ACC112 (cell line): ENCODE results near the gene SLC17A7.
A peak's percentile ranks its signal among the peaks of the same experiment; 100 is the strongest.
"Not testable (repeated sequence)": the region's sequence is repeated elsewhere in the genome, so short reads cannot be mapped to it uniquely, and the experiment has no call there.

Source experiments
- H2AFZ ChIP-seq: fragments of 200-600 bp; sonication (generic); one replicate; pipeline ENCODE4 v1.6.0; 2017; ENCODE audit warnings: antibody characterized with exemption, low read length; ENCODE audit not compliant: unreplicated experiment
- H3K27ac ChIP-seq: fragments of 200-600 bp; sonication (generic); 2 replicates; pipeline ENCODE4 v1.5.1; 2014; ENCODE audit warnings: low read depth, mild to moderate bottlenecking, antibody characterized with exemption, low read length, moderate library complexity
- H3K27me3 ChIP-seq: fragments of 200-600 bp; sonication (generic); 2 replicates; pipeline ENCODE4 v1.6.1; 2014; ENCODE audit warnings: mild to moderate bottlenecking, antibody characterized with exemption, low read length, moderate library complexity, mixed read lengths; ENCODE audit not compliant: insufficient read depth
- H3K36me3 ChIP-seq: fragments of 200-600 bp; sonication (generic); 2 replicates; pipeline ENCODE4 v1.6.1; 2016; ENCODE audit warnings: mild to moderate bottlenecking, antibody characterized with exemption, low read length, moderate library complexity, mixed read lengths; ENCODE audit not compliant: insufficient read depth
- H3K4me1 ChIP-seq: fragments of 200-600 bp; sonication (generic); one replicate; pipeline ENCODE4 v1.6.1; 2016; ENCODE audit warnings: low read length, mixed read lengths; ENCODE audit not compliant: insufficient read depth, unreplicated experiment, control insufficient read depth
- H3K4me3 ChIP-seq: fragments of 200-600 bp; sonication (generic); 2 replicates; pipeline ENCODE4 v1.5.1; 2014; ENCODE audit warnings: mild to moderate bottlenecking, low read depth, low read length
- H3K79me2 ChIP-seq: fragments of 200-600 bp; sonication (generic); one replicate; pipeline ENCODE4 v1.6.0; 2016; ENCODE audit warnings: low read length; ENCODE audit not compliant: control insufficient read depth, unreplicated experiment, insufficient read depth

SLC17A7 gene

DNA sequence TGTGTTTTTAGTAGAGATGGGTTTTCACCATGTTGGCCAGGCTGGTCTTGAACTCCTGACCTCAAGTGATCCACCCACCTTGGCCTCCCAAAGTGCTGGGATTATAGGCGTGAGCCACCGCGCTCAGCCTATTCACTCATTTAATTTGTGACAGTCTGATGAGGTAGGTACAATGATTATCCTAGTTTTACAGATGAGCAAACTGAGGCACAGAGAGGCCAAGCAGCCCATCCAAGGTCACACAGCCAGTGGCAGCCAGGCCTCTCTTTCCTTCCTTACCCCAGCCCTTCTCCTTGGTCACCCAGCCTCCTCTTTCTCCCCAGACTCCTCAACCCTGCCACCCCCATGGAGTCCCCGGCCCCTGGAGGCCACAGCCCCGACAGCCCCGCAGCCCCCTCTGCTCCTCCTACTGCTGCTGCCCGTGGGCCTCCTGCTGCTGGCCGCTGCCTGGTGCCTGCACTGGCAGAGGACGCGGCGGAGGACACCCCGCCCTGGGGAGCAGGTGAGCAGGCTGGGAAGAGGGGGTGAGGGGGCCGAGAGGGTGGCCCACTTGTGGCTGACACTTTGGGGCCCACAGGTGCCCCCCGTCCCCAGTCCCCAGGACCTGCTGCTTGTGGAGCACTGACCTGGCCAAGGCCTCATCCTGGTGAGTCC lies 38.8 kb upstream of the SLC17A7 start:
- Histone ChIP-seq H3K79me2 (no peaks in the 10 kb centered on the region), H3K27me3 (no peaks in the 10 kb centered on the region), H3K4me1 (no peaks in the 10 kb centered on the region), H2AFZ (no peak overlapping the region), H3K4me3 (no peak overlapping the region), H3K27ac (no peak overlapping the region), H3K36me3 (no peaks in the 10 kb centered on the region)

DNA sequence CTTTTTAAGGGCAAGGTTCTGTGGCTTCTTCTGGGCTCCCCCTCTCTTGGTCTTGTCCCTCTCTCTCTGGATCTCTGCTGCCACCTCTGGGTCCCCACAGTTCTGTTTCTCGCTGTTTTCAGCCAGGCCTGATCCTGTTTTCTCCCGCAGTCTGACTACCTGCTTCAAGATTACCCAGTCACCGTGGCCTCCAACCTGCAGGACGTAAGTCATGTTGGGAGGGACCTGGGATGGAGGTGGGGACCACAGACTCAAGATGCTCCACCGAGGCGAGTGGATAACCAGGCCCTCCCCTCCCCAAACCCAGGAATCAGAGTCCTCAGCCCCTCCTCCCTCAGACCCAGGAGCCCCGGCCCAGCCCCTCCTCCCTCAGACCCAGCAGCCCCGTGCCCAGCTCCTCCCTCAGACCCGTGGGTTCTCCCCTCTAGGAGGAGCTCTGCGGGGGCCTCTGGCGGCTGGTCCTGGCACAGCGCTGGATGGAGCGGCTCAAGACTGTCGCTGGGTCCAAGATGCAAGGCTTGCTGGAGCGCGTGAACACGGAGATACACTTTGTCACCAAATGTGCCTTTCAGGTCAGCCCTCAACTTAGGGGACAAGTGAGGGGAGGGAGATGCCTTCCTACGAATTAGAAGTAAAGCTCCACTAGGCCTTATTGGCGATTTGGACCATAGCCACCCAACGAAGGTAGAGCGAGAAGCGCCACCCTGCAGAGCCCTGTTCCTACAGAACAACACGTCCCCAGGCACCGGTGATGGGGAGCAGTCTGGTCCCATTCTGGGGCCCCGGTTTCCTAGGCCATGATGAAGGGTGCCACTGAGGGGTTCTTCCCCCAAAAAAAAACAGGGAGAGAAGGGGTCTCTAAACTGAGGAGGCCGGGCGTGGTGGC lies 34.9 kb upstream of the SLC17A7 start:
- Histone ChIP-seq H3K4me3 (no peak overlapping the region), H3K79me2 (no peaks in the 10 kb centered on the region), H3K4me1 (no peaks in the 10 kb centered on the region), H3K36me3 (no peaks in the 10 kb centered on the region), H3K27ac (no peak overlapping the region), H2AFZ (no peak overlapping the region), H3K27me3 (no peaks in the 10 kb centered on the region)

DNA sequence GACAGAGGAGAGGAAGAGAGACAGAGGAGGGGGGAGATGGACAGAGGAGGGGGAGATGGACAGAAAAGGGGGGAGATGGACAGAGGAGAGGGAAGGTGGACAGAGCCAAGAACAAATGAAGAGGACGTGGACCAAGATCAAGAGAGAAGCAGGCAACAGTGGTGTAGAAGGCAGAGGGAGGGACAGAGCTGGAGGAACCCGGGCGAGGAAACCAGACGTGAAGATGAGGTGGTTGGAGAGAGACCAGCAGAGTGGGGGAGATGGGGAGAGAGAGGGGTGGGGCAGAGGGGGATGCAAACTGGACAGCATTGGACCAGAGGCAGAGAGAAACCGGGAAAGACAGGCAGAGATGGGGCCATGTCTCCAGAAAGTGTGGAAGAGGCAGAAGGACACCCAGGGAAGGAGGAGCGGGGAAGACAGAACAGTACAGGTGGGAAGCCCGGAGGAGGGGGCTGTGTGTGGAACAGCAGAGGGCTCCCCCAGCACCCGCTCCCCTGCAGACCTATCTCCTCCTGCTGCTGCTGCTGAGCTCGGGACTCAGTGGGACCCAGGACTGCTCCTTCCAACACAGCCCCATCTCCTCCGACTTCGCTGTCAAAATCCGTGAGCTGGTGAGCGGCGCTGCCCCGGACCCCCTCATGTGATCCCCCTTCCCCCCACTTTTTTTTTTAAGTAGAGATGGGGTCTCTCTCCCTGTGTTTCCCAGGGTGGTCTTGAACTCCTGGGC lies 34.0 kb upstream of the SLC17A7 start:
- H2AFZ ChIP-seq = no peak overlapping the region
- peak overlapping the region; percentile 87; the same call in 1 of the 2 replicates for H3K4me3 ChIP-seq
- no peaks in the 10 kb centered on the region for H3K4me1 ChIP-seq

DNA sequence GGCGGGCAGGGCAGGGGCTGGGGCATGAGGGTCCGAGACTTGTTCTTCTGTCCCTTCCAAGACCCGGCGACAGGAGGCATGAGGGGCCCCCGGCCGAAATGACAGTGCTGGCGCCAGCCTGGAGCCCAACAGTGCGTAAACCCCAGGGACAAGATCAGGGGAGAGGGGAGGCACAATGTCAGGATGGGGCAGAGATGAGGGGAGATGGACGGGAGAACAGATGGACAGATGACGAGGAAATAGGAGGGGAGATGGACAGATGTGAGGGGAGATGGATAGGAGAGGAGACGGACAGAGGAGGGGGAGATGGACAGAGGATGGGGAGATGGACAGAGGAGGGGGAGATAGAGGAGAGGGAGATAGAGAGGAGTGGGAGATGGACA lies 33.2 kb upstream of the SLC17A7 start:
- Histone ChIP-seq H2AFZ (no peak overlapping the region), H3K4me3 (peak overlapping the region; percentile 87), H3K36me3 (no peaks in the 10 kb centered on the region), H3K27me3 (no peaks in the 10 kb centered on the region), H3K4me1 (no peaks in the 10 kb centered on the region), H3K79me2 (no peaks in the 10 kb centered on the region), H3K27ac (no peak overlapping the region)

More for the DNA sequence above, 34.0 kb upstream of the SLC17A7 start:
- Histone ChIP-seq H3K27me3 (no peaks in the 10 kb centered on the region), H3K27ac (no peak overlapping the region), H3K79me2 (no peaks in the 10 kb centered on the region), H3K36me3 (no peaks in the 10 kb centered on the region)

DNA sequence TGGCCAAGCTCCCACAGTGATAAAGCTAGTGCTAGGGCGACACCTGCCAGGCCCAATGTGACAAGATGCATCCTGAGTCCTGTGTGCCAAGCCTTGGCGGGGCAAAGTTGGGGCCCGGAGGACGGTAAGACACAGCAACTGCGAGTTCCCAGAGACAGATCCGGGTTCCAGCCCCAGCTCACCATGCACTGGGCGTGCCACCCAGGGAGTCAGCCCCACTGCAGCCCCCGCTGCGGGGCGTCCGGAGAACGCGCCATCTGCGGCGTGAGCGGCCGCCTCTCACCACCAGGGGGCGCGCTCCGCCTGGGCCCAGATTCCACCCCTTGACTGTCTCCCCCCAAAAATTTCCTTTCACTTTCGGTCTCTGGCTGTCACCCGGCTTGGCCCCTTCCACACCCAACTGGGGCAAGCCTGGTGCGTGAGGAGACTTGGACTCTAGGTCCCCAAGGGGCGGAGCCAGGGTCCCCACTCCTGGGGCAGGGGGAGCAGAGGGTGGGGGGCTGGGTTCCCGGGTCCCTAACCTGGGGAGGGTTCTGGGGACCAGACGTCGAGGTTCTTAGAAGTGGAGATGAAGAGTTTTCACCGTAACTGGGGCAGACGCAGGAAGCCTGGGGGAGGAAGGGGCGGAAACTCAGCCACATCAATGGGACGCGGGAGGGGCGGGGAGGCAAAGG lies 32.7 kb upstream of the SLC17A7 start, which contains the start of gene FLT3LG:
Gene FLT3LG, plus strand, starts transcription at position 348 of the 674 bp plus-strand sequence. CDS start 425 bp downstream, outside the sequence.
- Histone ChIP-seq H2AFZ (peak within 1 kb of the TSS; percentile 96), H3K27ac (no peak within 1 kb of the TSS), H3K4me1 (peaks cover 3% of the 10 kb centered on the region), H3K36me3 (no peaks in the 10 kb centered on the region), H3K79me2 (no peaks in the 10 kb centered on the region), H3K4me3 (peak within 1 kb of the TSS; percentile 87), H3K27me3 (no peaks in the 10 kb centered on the region)

GRCh38 chr19:49473501-49473867 lies 32.2 kb upstream of the SLC17A7 start:
- H3K27ac ChIP-seq, H3K4me1 ChIP-seq, H3K79me2 ChIP-seq, H3K27me3 ChIP-seq, H2AFZ ChIP-seq, H3K36me3 ChIP-seq: not testable (repeated sequence)
- H3K4me3 ChIP-seq = peak overlapping the region; percentile 87

DNA sequence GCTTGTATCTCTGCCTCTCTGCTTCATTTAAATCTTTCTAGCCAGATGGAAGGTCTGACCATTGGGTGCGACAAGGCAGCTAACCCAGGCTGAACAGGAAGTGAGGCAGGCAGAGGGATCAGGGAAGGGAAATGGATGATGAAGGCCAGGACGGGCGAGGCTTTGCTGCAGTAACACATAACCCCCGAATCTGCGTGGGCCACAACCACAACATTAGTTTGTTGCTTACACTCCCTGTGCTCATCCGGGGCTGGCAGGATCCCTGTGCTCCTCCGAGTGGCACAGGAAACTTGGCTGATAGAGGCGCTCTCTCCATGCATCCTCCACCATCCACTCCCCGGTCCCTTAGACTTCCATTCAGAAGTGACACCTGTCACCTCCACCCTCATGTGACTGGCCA lies 31.6 kb upstream of the SLC17A7 start:
- no peak overlapping the region for H3K27ac ChIP-seq
- H3K4me1 ChIP-seq = peaks cover 7% of the 10 kb centered on the region
- H2AFZ ChIP-seq = no peak overlapping the region
- no peaks in the 10 kb centered on the region for H3K27me3 ChIP-seq
- H3K4me3 ChIP-seq = no peak overlapping the region
- no peaks in the 10 kb centered on the region for H3K79me2 ChIP-seq
- H3K36me3 ChIP-seq = no peaks in the 10 kb centered on the region

DNA sequence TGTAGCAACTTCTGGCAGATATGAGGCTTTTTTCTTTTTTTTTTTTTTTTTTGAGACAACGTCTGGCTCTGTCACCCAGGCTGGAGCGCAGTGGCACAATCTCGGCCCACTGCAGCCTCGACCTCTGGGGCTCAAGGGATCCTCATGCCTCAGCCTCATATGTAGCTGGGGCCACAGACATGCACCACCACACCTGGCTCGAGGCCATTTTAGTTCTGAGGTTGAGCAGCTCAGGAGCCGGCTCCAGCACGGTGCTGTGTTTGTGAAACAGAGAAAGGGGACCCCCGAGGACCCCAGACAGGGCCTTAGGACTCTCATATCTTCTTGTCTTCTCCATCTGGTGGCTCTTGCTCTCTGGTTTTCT lies 29.3 kb upstream of the SLC17A7 start:
- peaks cover 7% of the 10 kb centered on the region for H3K4me1 ChIP-seq
- no peak overlapping the region for H3K27ac ChIP-seq
- no peaks in the 10 kb centered on the region for H3K79me2 ChIP-seq

GRCh38 chr19:49469828-49470614 lies 28.7 kb upstream of the SLC17A7 start:
- Histone ChIP-seq H3K4me3 (no peak overlapping the region), H3K4me1 (peaks cover 7% of the 10 kb centered on the region), H3K27me3 (no peaks in the 10 kb centered on the region), H2AFZ (no peak overlapping the region), H3K27ac (no peak overlapping the region), H3K79me2 (no peaks in the 10 kb centered on the region), H3K36me3 (no peaks in the 10 kb centered on the region)

More for the DNA sequence above, 29.3 kb upstream of the SLC17A7 start:
- Histone ChIP-seq H2AFZ (no peak overlapping the region), H3K4me3 (no peak overlapping the region), H3K36me3 (no peaks in the 10 kb centered on the region), H3K27me3 (no peaks in the 10 kb centered on the region)
